GM12801 (cell line): Measurements from ENCODE around the gene TRIML1.

Source experiments
- CTCF ChIP-seq: IDR thresholded peaks from one replicate; pipeline ENCODE4 v1.5.1; 2011; ENCODE audit warnings: control low read depth; ENCODE audit not compliant: insufficient read length; ENCODE audit errors: extremely low read depth

Gene TRIML1

GRCh38 chr4:188196134-188196735, 57.0 kb downstream of the TRIML1 start:
- TF ChIP-seq CTCF: no peak
